ENCODE measurements around the gene SEC61A2.

DNA sequence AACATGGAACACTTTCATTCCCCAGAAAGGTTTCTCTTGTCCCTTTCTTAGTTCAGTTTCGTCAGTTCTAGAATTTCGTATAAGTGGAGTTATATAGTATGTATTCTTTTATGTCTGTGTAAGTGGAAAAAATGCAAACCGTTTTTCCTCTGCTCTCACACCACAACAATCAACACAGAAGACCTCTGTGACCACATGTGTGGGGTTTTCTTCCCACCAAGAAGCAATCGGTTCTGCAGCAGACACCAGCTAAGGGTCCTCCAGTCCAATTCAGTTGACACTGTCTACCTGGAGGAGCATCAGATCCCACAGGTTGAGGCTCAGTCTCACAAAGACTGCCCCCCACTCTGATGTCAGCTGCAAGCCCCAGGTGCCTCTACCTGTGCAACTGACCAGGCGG is 72.7 kb downstream of the SEC61A2 start:
- TF ChIP-seq, protein P1, sequence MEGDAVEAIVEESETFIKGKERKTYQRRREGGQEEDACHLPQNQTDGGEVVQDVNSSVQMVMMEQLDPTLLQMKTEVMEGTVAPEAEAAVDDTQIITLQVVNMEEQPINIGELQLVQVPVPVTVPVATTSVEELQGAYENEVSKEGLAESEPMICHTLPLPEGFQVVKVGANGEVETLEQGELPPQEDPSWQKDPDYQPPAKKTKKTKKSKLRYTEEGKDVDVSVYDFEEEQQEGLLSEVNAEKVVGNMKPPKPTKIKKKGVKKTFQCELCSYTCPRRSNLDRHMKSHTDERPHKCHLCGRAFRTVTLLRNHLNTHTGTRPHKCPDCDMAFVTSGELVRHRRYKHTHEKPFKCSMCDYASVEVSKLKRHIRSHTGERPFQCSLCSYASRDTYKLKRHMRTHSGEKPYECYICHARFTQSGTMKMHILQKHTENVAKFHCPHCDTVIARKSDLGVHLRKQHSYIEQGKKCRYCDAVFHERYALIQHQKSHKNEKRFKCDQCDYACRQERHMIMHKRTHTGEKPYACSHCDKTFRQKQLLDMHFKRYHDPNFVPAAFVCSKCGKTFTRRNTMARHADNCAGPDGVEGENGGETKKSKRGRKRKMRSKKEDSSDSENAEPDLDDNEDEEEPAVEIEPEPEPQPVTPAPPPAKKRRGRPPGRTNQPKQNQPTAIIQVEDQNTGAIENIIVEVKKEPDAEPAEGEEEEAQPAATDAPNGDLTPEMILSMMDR (IDR thresholded peaks at IDR 0.05): no peak
- no peak for TF ChIP-seq POLR2A (IDR thresholded peaks at IDR 0.05)

All from right lobe of liver (tissue), 4 donors.